Measurements from ENCODE around the gene TWF2.

The TWF2 gene

GRCh38 chr3:52238761-52239701 is at the start of gene TWF2:
TSS of gene TWF2 (minus strand) at chr3:52239158. CDS start at chr3:52239016, 142 bp downstream.
- peak; percentile 95 for DNase-seq

DNA sequence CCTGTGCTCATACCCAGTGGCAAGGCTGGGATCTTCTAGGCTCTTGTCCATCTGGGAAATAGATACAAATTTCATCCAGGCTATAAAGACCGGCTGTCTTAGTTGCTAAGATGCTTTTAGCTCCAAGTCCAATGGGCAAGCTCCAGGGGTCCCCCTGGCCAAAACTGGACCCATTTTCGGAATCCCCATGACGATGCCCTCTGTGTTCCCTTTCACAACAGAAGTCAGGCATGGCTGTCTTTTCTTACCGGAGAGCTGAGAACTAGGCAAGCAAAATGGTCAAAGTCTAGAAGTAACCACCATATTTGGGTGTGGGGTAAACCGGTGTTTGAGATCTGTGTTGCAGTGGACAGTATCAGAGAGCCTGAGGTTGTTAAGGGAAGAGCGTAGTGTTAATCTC is 49.7 kb upstream of the TWF2 start:
- DNase-seq, result no peak

DNA sequence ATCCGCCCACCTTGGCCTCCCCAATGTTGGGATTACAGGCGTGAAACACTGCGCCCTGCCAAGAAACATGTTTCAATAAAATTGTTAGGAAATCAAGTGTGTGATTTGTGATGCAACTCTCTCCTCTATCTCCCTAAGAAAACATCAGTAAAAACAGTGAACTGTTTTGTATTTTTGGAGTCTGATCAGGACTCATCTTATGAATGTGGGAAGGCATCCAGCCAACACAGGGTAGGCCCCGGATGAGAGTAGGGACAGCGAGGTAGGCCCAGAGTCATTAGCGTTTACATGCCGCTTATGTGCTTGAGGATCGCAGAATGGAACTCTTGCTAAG is 47.8 kb upstream of the TWF2 start:
- no peak for DNase-seq

- peak; percentile 52 for DNase-seq
Measured at GRCh38 chr3:52284051-52284450, 45.1 kb upstream of the TWF2 start.

DNA sequence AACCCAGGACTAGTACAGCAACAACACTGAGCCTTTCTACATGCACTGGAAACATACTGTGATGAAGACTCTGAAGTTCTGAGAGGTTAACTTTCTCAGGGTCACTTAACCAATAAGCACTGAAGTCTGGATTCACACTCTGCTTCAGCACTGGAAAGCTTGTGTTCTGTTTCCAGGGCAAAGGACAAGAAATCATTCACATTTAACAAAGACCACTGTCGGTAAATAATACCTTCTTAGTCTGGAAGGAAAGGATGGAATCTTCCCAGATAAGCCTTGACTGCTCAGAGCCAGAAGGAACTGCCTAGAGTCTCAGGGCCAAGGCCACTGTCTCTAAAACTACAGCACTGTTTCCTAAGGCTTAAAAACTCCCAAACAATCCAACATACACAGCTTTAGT is 44.3 kb upstream of the TWF2 start:
- DNase-seq, result peak; percentile 27

DNA sequence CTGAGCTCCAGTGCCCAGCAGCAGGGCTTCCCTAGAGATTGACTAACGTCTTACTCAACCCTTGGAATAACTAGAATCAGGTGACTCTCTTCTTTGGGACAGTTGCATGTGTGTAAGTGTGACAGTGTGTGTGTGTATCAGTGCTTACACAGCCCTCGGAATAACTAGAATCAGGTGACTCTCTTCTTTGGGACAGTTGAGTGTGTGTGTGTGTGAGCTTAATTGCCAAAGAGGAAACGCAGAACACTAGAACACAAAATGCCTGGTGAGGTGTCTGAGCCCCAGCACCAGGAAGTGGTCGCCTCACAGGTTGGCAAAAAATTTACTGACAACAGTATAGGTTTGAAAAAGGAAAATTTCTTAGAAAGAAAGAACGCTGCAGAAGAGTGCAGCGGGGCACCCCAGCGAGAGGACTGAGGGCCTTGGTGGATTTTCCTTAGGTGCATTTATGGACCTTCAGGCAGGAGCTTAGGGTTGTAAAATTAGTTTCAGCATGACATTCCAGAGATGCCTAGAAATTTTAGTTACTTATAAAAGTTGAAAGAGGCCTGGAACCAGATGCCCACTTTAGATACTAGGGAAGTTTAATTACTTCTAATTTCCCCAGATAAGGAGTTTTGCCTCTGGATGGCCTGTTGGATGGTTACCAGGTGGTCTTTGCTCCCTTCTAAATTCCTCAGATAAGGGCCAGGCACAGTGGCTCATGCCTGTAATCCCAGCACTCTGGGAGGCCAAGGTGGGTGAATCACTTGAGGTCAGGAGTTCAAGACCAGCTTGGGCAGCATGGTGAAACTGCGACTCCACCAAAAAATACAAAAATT is 43.2 kb upstream of the TWF2 start:
- DNase-seq, result peak; percentile 71

GRCh38 chr3:52280050-52280461 is 41.1 kb upstream of the TWF2 start:
- no peak for DNase-seq

GRCh38 chr3:52279596-52279995 is 40.6 kb upstream of the TWF2 start:
- no peak for DNase-seq

DNA sequence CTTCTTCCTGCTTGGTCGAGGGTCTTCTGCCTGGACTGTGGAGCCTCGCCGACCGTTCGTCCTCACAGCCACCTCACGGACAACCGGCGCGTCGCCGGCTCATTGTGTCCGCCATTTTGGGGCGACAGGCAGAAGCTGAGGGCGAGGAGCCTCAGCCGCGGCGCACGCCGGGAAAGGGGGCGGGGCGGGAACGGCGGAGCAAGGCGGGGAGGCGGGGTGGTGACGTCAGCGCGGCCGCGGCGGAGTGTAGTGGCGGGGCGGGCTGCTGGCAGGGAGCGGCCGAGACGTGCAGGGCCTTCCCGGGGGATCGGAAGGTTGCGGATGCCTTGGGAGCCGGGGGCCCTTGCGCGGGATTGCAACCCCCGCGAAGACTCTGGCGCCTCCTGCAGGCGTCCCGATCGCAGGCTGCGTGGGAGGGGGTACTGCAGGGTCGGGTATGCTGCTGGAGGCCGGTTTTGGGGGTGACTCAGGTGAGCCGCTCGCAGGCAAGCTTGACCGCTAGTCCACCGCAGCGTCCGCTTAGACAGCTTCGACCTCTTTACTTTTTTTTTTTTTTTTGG is 39.6 kb upstream of the TWF2 start, which contains the start of gene WDR82:
Gene WDR82 (minus strand): TSS at position 140 of the 560 bp plus-strand sequence. CDS start 288 bp downstream, outside the sequence.
- DNase-seq, result peak; percentile 99

DNA sequence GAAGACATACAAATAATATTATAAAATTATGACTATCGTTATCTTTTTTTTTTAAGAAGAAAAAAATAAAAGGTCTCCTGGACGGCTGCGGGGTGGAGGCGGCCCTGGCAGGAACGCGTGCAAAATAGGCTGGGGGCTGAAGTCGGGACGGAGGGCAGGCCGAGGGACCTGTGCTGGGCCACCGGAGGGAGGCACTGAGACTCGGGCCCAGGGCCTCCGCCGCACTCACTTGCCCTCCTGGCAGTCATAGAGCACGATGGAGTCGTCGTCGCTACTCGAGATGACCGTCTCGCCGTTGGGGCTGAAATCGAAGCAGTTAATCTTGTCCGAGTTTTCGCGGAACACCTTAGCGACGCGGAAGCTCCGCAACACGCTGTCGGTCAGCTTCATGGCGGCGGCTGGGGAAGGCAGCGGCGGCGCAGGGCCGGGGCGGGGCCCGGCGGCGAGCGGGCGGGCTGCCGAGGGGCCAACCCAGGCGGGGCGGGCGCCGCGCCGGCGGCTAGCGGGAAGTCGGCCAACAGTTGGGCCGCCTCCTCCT is 39.1 kb upstream of the TWF2 start:
- DNase-seq, result peak; percentile 90

GRCh38 chr3:52277071-52277964 is 38.4 kb upstream of the TWF2 start:
- DNase-seq, result peak; percentile 90

GRCh38 chr3:52274781-52275180 is 35.8 kb upstream of the TWF2 start:
- DNase-seq, result peak; percentile 55

GRCh38 chr3:52272831-52273230 is 33.9 kb upstream of the TWF2 start:
- DNase-seq, result peak; percentile 58

DNA sequence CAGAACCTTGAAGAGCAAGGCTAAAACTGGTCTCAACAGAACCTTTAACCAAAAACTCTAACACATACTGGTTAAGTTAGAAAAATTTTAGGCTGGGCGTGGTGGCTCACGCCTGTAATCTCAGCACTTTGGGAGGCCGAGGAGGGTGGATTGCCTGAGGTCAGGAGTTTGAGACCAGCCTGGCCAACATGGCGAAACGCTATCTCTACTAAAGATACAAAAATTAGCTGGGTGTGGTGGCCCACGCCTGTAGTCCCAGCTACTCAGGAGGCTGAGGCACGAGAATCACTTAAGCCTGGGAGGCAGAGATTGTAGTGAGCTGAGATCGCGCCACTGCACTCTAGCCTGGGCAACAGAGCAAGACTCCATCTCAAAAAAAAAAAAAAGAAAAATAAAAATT is 33.2 kb upstream of the TWF2 start:
- peak; percentile 58 for DNase-seq

DNA sequence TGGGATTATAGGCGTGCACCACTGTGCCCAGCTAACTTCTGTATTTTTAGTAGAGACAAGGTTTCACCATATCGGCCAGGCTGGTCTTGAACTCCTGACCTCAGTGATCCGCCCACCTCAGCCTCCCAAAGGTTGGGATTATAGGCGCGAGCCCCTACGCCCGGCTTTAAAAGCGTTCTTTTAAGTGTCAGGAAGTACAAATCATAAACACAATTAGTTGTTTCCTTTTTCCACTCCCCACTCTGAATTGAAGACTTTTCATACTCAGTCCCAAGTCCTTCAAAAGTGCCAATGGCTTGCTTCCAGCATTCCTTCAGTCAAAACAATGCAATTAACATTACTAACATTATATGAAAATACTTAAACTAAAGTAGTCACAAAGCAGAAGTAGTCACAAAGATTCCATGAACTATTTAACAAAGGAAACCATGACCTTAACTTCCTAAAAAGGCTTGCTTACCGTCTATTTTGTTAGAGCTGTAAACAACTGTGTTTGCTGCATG is 31.3 kb upstream of the TWF2 start:
- DNase-seq, result no peak

DNA sequence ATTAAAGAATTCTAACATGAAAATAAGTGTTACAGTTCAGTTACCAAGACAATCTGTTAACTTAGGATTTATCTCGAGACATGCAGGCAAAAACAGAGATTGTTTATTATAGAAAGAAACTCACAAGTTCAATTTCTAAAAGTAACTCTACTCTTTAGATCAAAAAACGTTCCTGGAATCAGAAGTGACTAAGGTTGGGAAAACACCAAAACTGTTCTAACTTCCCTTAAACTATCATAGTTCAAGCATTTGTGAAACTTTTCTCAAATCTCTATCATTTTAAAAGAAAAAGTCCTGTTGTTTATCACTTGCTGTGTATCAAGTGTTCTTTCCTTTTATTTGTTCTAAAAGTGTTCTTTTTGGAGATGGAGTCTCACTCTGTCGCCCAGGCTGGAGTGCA is 30.8 kb upstream of the TWF2 start:
- DNase-seq, result no peak

GRCh38 chr3:52268036-52268435 is 29.1 kb upstream of the TWF2 start:
- DNase-seq, result peak; percentile 82

- no peak for DNase-seq
Measured at GRCh38 chr3:52265387-52265786, 26.4 kb upstream of the TWF2 start.

GRCh38 chr3:52262447-52262846 is 23.5 kb upstream of the TWF2 start:
- no peak for DNase-seq

DNA sequence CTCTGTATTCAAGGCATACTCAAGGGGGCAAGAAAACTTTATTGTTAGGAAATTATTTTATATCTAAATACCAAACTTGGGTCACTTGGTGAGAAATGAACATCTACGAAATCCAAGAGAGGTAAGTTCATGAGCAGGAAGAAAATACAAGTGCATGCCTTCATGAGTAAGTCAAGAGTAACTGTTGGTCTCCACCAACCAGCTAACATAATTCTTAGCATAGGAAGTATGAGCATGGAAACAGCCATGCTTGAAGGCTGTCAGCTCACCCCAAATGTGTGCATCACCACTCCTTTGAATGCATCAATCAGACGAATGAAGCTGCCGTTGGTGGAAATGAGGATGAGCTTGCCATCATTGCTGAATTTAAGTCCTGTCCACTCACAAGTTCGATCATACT is 20.5 kb upstream of the TWF2 start:
- DNase-seq, result no peak

- no peak for DNase-seq
Measured at GRCh38 chr3:52259035-52259434, 20.1 kb upstream of the TWF2 start.

GRCh38 chr3:52257911-52258310 is 19.0 kb upstream of the TWF2 start:
- DNase-seq, result no peak
